ENCODE measurements around the gene CHRM1.
A peak's percentile ranks its signal among the peaks of the same experiment; 100 is the strongest.

CHRM1 gene

GRCh38 chr11:62925745-62926679 lies 4.8 kb upstream of the CHRM1 start:
- no peak for DNase-seq

GRCh38 chr11:62925308-62925707 lies 4.1 kb upstream of the CHRM1 start:
- no peak for DNase-seq

- no peak for DNase-seq
Observed at GRCh38 chr11:62923601-62924411, 2.6 kb upstream of the CHRM1 start.

- DNase-seq: no peak
Observed at GRCh38 chr11:62922653-62923431, 1.7 kb upstream of the CHRM1 start.

- DNase-seq: no peak
Observed at GRCh38 chr11:62922189-62922589, 1.0 kb upstream of the CHRM1 start.

GRCh38 chr11:62921573-62922188 lies 518 bp upstream of the CHRM1 start:
- no peak for DNase-seq

GRCh38 chr11:62919898-62920640 lies 1.1 kb downstream of the CHRM1 start:
- DNase-seq: no peak

GRCh38 chr11:62919476-62919875 lies 1.7 kb downstream of the CHRM1 start:
- DNase-seq: no peak

- DNase-seq: no peak
Observed at GRCh38 chr11:62918531-62918930, 2.6 kb downstream of the CHRM1 start.

- no peak for DNase-seq
Observed at GRCh38 chr11:62917906-62918502, 3.2 kb downstream of the CHRM1 start.

GRCh38 chr11:62914416-62914815 lies 6.7 kb downstream of the CHRM1 start:
- DNase-seq: no peak

- DNase-seq: no peak
Observed at GRCh38 chr11:62912268-62912667, 8.9 kb downstream of the CHRM1 start.

GRCh38 chr11:62911137-62912130 lies 9.7 kb downstream of the CHRM1 start:
- no peak for DNase-seq

GRCh38 chr11:62910141-62910882 lies 10.9 kb downstream of the CHRM1 start:
- no peak for DNase-seq

- DNase-seq: no peak
Observed at GRCh38 chr11:62909107-62909894, 11.9 kb downstream of the CHRM1 start.

GRCh38 chr11:62908468-62909072 lies 12.6 kb downstream of the CHRM1 start:
- no peak for DNase-seq

- DNase-seq: peak; percentile 55
Observed at GRCh38 chr11:62905927-62906531, 15.1 kb downstream of the CHRM1 start.

- no peak for DNase-seq
Observed at GRCh38 chr11:62905296-62905695, 15.9 kb downstream of the CHRM1 start.

Measured in GDM1 (cell line).